CD4-positive, alpha-beta T cell treated with Interferon gamma for 1 hour (primary cell): ENCODE measurements around the gene SLC27A4.

Experiments used
- DNase-seq: peaks from one replicate; pipeline ENCODE4 v3.0.0-alpha.2; 2020

The SLC27A4 gene

DNA sequence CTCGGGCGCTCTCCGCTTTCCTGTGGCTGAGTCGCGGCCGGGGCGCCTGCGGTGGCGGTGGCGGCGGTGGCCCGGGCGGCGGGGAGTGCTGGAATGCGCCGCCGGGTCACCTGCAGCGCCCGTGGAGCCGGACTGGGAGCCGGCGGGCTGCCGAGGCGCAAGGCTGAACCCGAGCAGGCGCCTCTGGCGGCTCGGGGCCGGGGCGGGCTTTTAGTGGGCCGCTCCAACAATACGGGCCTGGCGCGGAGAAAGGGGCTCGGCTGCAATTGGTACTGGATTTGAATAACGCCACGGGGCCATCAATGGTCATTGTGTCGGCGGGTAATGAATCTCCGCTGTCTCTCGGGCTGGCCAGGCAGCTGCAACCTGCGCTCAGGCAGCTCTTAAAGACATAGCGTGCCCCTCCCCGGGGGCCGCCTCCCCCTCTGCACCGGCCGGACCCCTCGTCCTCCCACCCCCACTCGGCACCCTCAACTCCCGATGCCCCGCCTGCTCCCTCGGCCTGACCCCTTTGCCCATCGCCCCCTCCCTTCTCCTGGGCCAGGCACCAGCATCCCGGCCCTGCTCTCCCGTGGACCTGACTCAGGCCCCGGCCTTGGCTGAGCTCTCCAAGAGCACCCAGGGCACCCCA, 52.9 kb downstream of the SLC27A4 start:
- no peak for DNase-seq

DNA sequence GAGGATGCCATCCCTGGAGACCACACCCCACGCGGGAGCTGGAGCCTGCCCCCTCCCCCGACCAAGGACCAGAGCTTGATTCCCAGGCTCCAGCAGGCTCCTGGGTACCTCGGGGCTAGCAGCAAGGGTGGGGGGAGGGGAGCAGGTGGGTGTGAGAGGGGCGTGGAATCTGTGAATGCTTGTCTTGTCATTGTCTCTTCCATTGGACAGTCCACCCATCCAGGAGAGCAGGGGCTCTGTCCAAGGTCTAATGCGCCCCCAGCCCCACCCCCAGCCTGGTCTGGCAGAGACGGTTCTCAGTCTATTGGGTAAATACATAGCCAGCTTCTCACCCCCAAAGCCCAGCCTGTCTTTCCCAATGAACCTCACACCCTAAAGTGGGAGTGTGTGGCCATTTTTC, 53.6 kb downstream of the SLC27A4 start:
- DNase-seq: no peak

DNA sequence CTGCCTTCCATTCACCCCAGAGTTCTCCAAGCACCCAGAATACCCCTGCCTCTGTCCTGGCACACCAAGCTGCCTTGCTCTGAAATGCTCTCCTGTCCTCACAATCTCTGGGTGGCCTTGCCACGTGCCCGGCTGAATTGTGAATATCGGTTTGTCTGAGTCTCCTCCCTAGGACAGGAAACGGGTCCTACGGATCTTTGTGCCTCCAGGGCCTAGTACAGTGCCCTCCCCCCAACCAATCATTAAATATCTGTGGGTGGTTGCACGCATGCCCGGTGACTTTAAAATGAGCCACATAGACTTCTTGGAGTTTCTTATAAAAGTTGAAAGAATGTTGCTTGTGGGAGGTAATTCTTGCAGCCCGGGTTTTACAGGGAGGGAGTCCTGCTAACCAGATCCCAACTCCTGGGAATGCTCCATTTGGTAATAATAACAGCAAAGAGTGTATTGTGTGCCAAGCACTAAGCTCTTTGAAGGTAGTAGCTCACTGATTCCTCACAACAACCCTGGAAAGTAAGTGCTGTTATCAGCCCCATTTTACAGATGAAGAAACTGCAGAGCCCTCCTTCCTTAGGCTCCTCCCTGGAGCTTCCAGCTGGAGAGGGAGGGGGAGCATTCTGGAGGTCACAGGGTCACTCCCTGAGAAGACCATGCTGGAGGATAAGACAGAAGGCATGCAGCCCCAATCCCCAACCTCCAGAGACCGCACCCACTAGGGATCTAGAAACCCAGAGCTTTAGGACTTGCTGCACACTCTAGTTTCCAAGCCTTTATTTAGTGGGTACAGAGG, 54.2 kb downstream of the SLC27A4 start:
- no peak for DNase-seq

DNA sequence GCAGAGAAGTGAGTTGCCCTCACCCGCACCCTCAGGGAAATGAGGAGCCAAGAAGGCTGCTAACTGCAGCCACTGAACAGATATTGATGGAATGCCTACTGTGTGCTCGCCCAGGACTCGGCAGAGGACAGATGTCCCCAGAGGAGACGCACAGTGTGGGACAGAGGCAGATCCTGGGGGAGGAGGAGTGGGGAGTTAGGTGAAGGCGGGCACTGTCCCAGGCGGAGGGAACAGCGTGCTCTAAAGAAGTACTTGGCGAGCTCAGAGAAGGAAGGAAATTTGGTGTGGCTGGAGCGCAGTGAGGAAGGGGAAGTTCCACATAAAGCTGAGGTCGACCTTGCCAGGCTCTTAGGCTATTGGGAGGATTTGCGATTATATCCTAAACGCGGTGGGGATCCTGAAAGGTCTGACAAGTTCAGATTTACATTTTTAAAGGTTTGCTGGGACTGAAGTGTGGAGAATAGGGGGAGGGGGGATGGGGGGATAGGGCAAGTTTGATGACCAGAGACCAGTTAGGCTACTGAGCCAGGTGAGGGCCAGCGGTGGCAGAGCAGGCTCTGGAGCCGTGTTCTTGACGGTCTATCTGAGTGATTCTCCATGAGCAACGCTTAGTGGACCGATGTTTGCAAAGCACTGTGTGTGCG, 56.8 kb downstream of the SLC27A4 start:
- DNase-seq: no peak

DNA sequence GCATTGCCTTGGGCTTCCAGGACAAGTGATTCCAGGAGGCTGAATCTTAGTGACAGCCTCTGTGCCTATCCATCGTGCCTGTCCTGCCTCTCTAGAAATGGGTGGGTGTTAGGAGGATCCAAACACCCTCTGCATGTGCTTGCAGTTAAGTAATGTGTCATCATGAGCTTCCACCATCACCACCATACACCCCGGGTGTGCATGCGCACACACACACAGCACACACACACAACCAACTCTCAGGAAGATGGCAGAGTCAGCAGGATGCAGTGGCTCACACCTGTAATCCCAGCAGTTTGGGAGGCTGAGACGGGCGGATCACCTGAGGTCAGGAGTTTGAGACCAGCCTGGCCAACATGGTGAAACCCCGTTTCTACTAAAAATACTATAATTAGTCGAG, 57.5 kb downstream of the SLC27A4 start:
- no peak for DNase-seq

DNA sequence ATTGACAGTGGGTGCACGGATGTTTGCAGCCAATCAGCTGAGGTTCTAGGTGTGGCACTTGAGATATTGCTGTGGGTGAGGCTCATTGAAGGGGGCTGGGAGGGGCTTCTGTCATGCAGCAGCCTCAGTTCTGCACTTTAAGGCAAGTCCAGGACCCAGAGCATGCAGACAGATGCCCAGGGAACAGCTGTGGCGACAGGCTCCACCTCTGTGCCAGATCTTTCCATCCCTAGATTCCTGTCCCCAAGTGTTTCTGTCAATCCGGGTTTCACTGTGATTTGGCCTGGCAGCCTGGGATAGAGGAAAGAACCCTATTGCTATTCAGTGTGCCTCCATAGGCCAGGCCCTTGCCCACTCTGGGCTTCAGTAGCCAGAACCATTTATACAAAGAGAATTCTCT, 59.5 kb downstream of the SLC27A4 start:
- no peak for DNase-seq

DNA sequence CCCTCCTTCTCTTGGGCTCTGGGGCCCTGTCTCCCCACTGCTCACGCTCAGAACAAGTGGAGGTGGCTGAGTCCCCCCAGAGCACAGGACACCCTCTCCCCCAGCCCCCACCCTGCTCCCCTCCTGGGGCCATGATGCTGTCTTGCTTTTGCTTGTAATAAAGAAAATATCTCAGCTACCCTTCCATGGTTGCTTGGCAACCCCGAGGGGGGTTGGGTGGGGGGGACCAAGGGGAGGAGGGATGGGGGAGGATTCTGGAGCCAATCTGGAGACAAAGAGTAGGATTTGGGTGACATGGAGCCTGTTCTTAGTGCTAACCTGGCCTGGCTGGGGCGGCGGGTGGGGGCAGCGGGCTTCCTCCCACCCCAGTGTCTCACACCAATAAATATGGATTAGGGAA, 64.2 kb downstream of the SLC27A4 start:
- DNase-seq: no peak

DNA sequence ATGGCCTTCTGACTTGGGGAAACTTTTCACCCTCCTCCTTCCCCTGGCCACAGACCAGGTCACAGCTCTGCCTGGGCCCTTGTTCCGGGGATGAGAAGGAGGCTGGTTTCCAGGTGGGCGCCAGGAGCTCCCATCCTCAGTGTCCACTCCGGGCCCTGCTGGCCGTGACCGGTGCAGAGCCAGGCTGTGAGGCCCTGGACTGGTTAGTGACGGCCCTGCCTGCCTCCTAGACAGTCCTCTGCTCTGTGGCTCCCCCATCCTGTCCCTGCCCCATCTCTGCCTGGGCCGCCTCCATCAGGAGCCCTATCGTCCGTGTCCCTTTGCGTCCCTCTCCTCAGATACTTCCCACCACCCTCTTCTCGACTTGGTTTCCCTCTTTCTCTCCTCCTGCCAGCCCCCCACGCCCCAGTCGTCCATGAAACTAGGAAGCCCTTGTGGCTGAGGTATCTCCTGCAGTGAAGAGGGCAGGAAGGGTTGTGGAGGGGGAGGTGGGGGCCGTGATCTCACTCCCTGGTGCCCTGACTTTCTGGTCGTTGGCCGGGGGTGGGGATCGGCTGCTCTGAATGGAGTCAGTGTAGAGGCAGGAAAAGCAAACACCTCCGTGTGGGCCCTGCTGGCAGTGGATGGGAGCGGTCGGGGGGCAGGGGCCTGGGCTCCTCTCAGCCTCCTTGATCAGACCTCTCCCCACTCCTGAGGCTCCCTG, 64.9 kb downstream of the SLC27A4 start:
- no peak for DNase-seq

DNA sequence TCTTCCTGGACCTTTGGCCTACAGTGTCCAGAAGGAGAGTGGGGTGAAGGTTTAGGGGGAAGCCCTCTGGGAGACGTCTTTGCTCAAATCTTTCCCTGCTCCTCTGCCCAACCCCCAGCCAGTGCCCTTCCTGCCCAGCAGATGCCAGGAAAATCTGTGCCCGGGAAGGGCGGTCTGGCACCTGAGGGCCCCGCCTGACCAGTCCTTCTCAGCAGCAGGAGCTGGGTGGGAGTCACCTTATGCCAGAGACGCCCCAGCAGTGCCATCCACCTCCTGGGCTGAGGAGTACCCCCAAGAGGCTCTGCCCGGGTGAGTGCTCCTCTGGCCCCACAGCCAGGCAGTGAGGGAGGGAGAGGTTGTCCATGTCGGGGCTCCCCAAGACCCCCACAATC, 65.4 kb downstream of the SLC27A4 start:
- no peak for DNase-seq

DNA sequence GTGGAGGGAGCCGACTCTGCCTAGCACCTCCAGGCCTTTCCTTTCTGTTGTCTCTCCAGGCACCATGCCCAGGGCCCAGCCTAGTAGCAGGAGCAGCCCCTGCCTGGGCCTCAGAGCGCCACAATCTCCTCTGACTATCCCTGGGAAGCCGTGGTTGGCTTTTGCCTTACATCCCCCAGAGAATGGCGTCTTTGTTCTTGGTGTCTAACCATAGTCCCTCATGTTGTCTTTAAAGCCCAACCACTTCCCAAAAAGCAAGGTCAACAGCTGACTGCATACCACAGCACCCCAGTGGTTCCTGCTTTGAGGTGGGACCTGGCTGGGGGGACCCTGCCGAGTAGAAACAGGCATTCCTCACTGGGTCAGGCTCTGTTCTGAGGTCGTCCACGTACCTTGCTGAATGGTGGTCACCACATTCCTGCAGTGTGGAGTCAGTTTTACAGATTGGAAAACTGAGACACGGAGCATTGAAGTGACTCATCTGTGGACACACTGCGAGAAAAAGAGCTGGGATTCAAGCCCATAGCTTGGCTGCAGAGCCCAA, 66.6 kb downstream of the SLC27A4 start:
- no peak for DNase-seq

DNA sequence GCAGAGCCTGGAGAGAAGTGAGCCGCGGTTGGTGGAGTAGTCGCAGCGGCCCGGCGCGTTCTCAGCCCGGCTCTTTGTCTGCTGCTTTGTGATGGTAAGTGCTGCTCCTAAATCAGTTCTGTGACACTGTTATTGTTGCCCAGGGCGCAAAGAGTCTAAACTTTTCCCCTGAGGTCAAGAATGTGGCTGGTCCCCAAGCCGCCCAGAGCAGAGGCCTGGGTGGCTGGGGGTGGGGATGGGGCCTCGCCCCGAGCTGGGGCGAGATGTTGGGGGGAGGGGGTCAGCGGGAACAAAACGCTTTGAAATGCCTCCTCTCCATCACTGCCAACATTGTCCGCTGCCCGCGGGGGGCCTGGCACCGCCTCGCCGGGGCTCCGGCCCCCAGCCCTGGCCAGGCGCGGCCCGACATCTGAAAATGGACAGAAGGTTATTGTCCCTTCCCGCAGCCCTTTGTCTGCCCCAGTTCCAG, 68.7 kb downstream of the SLC27A4 start:
- no peak for DNase-seq

DNA sequence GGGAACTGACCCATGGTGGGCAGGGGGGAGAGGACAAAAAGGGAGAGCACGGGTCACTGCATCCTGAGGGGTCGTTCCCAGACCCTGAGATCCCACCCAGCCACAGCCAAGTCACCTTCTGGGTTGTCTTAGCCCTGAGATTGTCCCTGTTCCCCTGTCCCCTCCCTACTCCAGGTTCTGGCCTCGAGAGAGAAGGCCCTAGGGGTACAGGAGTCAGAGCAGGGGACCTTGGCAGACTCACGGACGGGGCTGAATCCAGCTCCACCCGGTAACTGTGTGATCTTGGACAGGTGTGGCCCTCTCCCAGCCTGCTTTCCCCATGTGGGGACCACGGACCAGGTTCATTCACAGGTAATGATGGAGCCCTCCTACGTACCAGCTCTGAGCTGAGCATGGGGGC, 69.1 kb downstream of the SLC27A4 start:
- no peak for DNase-seq

DNA sequence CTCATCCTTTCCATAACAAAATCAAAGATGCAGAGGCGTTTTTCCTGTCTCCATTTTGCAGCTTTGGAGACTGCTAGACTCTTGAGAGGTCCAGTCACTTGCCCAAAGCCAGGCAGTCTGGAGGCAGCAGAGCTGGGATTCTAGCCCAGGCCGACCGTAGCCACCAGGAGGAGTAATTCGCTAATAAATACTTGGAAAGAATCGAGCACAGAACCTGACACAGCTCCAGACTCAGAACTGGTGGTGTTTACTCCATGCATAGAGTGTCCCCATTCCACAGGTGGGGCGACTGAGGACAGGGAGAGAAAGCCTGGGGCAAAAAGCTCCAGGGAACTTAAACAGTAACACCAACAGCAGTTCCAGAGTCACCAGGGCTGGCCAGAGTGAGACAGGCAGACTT, 69.7 kb downstream of the SLC27A4 start:
- DNase-seq: no peak
